ENCODE measurements around the gene ANXA9.
A peak's percentile ranks its signal among the peaks of the same experiment; 100 is the strongest.

ANXA9 gene

DNA sequence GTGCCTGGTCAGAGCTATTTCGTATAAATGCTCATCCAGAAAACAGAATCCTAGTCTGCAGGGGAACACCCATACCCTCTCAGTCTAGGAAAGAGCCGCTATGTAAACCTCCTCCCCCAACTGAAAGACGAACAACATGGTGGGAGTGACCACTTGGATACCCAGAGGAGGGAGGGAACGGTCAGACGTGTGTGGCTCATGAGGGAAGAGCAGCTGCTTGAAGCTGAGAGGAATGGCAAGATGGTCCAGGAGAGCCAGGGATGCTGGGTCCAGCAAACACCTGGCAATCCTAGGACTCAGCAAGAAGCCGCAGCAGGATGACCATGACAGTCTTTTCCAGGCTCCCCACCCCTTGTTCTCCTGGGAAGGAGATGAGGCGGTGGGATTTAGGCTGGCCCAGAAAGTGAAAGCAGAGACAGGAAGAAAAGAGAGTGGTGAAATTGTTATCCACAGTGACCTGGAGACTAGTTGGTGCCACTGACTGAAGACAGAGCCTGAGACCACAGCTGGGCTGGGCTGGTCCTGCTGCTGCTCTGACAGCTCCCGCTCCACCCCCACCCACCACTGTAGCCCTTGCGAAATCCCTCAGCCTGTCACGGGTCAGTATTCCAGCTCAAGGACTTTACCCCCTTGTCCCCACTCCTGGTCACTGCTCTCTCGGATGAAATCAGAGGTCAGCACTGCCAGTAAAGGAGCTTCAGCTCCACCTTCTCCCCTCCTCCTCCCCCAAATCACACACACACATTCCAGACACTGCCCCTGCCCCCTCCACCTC lies 11.1 kb upstream of the ANXA9 start:
- H3K4me1 ChIP-seq (ENCODE audit: insufficient read depth, low read length), result peaks cover 30% of the 10 kb centered on the region
- H3K36me3 ChIP-seq (ENCODE audit: insufficient read depth, low read length), result peaks cover 26% of the 10 kb centered on the region
- H3K9me3 ChIP-seq (ENCODE audit: control insufficient read depth, insufficient read depth, low read length), result no peaks in the 10 kb centered on the region
- no peak overlapping the region for H3K9ac ChIP-seq (ENCODE audit: low read depth, low read length)

DNA sequence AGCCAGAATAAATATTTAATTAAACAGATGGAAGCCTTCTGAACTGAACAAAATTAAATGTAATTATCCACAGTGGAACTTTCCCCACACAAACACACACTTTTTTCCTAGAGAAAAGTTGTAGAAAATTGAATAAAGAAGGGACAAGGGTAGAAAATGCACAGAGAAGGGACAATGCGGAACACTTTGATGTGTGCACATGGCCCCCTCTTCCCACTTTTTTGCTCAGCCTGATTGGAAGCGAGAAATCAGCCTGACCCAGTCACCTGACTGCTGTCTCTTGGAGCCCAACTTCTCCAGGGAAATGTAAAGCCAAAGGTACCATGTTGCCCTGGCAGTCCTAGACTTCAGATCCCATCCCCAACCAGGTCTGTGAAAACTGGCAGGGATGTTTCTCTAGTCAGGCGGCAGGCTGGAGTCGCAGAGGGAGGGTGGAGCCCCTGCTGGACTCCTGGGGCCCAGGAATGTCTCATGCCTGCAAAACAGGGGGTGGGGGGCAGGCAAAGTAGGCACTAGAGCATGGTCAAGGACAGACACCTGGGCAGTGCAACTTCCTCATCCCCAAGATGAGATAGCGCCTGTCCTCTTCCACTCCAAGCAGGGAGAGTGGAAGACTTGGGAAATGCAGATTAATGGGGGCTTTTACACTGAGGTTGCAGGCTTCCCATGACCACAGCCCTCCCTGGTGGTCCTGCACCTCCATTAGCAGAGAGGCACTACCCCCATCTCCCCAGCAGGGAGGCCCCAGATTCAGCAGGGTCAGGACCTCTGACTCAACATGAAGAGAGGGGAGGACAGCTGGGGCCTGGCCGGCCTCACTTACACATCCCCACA lies 10.3 kb upstream of the ANXA9 start:
- Histone ChIP-seq H3K36me3 (ENCODE audit: insufficient read depth, low read length) (peaks cover 18% of the 10 kb centered on the region), H3K4me1 (ENCODE audit: insufficient read depth, low read length) (peaks cover 36% of the 10 kb centered on the region), H3K9me3 (ENCODE audit: control insufficient read depth, insufficient read depth, low read length) (no peaks in the 10 kb centered on the region), H3K9ac (ENCODE audit: low read depth, low read length) (no peak overlapping the region)

DNA sequence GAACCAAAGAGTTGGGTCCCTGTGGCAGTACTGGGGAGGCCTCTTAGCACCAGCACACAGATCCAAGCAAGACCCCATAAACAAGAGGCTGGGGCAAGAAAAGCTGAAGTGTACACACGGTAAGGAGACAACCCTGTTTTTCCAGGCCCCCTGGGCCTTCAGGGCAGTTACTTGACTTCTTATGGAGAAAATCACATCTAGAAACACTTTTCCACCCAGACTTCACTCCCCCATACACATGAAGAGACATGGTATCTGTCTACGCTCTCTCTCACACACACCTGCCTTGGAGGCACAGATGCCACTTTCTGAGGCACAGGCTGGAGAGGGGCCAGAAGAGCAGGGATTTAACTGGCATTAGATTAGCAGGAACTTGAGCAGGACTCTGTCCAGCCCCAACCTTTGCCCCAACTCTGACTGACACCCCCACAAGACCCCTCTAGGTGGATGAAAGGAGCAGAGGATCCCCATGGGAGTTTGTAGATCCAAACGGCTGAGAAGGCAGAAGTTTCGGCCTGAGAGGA lies 9.6 kb upstream of the ANXA9 start:
- peaks cover 41% of the 10 kb centered on the region for H3K4me1 ChIP-seq (ENCODE audit: insufficient read depth, low read length)
- no peaks in the 10 kb centered on the region for H3K9me3 ChIP-seq (ENCODE audit: control insufficient read depth, insufficient read depth, low read length)
- H3K9ac ChIP-seq (ENCODE audit: low read depth, low read length), result peak overlapping the region; percentile 78; the same call in 1 of the 2 replicates
- H3K36me3 ChIP-seq (ENCODE audit: insufficient read depth, low read length), result peaks cover 13% of the 10 kb centered on the region

DNA sequence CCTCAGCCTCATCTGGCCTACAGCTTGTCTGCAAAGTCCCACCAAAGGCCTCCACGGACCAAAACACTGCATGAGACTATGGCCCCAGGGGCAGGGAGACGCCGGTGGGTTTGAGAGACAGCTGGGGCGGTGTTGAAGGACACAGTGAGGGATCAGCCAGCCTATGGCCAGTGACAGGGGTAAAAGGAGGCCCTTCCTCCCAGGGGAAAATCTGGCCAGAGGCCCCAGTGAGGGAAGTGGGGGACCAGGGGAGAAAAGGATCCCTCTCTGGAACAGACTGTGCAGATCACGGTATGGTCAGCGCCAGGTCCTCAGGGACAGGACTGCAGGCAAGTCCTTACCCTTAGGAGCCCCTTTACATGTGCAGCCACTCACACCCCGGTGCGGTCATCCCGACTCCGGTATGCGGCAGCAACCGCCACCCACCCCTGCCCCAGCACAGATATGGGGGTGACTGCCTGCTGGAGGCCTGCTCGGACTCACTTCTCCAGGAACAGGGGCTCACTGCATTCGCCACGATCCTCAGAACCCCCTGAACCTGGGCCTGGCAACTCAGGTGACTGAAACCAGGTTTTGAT lies 8.7 kb upstream of the ANXA9 start:
- Histone ChIP-seq H3K4me1 (ENCODE audit: insufficient read depth, low read length) (peaks cover 44% of the 10 kb centered on the region), H3K36me3 (ENCODE audit: insufficient read depth, low read length) (peaks cover 6% of the 10 kb centered on the region), H3K9me3 (ENCODE audit: control insufficient read depth, insufficient read depth, low read length) (no peaks in the 10 kb centered on the region), H3K9ac (ENCODE audit: low read depth, low read length) (peak overlapping the region; percentile 78)

DNA sequence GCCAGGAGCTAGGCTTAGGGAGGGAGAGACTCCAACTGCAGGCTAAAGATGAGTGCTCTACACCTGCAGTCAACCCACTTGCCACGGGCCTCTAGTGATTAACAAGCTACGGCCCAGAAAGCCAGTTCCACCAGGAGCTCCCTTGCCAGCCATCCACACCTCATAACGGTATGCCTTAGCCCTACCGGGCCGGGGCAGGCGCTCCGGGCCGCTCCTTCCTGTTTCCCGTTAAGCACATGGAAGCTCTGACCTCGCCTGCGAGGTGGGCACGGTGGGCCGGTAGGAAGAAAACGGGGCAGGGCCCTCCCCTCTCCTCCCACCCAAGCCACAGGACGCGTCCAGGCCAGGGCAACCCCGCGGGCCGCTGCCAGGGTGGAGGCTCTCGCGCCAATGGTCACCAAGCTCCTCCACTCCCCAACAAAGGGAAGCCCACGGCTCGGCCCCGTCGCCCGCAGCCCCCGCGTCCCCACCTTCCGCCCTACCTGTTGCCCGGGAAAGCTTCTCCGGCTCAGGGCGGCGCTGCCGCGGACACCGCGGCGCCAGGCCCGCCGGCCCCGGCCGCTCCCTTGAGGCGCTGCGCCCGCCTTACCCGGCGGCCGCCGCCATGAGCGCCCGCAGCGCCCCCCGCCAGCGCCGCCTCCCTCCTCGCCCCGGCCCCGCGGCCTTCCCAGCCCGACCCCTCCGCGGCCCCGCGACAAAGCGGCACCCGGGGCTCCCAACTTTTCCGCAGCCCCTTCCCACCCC lies 8.1 kb upstream of the ANXA9 start:
- peaks cover 47% of the 10 kb centered on the region for H3K4me1 ChIP-seq (ENCODE audit: insufficient read depth, low read length)
- no peaks in the 10 kb centered on the region for H3K9me3 ChIP-seq (ENCODE audit: control insufficient read depth, insufficient read depth, low read length)
- no peaks in the 10 kb centered on the region for H3K36me3 ChIP-seq (ENCODE audit: insufficient read depth, low read length)
- peak overlapping the region; percentile 78 for H3K9ac ChIP-seq (ENCODE audit: low read depth, low read length)

DNA sequence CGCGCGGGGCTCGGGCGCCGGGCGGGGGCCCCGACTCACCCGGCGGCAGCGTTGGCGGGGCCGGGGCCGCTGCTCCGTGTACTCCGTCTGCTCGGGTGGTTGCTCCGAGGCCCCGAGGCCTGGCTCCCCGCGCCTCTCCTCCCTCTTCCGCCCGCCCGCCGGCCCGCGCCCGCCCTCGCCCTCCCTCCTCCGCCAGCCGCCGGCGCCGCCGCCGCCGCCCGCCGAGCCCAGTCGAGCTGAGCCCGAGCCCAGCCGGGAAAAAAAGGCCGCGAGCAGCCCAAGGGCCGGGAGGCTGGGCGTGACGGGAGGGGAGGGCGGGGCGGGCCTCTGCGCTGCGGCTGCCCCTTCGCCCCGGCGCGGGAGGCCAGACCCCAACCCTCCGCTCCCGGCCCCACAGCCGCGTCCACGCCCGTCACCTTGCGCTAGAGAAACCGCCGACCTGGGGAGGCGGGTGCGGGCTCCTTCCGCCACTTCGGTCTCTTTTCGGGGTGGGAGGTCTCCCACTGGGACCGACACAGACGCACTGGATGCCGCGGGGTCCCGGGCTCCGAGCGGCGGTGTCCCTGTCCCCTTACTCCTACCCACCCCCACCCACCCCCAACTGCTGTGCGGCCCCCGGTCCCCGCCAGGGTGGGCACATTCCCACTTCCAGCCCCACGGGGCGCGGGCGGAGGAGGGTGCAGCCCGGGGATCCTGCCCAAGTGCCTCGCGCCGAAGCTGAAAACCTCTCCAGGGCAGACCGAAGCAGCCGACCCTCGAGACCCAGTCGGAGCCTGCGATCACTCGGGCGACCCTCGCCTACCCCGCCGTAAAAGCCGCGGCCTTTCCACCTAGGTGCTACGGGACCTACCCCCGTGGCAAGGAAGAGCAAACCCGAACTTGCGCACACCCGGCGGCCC lies 7.3 kb upstream of the ANXA9 start, which contains the start of gene CERS2:
TSS of gene CERS2 (minus strand) at position 256 of the 899 bp plus-strand sequence. CDS start 5,745 bp downstream, outside the sequence.
- Histone ChIP-seq H3K36me3 (ENCODE audit: insufficient read depth, low read length) (no peaks in the 10 kb centered on the region), H3K4me1 (ENCODE audit: insufficient read depth, low read length) (peaks cover 50% of the 10 kb centered on the region), H3K9me3 (ENCODE audit: control insufficient read depth, insufficient read depth, low read length) (no peaks in the 10 kb centered on the region), H3K9ac (ENCODE audit: low read depth, low read length) (peak within 1 kb of the TSS; percentile 78)

DNA sequence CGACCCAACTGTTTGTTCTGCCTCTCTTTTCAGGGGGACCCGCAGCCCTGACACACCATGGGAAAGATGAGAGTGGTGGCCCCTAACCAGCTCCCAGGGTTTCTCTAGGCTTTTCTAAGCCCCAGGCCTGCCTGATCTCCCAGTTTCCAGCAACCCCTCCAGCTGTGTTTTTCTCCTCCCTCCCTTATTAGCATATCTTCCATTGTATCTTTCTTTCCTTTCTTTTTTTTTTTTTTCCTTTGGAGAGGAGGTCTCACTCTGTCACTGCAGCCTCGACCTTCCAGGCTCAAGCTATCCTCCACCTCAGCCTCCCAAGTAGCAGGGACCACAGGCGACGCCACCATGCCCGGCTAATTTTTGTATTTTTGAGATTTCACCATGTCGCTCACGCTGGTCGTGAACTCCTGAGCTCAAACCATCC lies 5.7 kb upstream of the ANXA9 start:
- Histone ChIP-seq H3K9me3 (ENCODE audit: control insufficient read depth, insufficient read depth, low read length) (no peaks in the 10 kb centered on the region), H3K4me1 (ENCODE audit: insufficient read depth, low read length) (peaks cover 44% of the 10 kb centered on the region), H3K9ac (ENCODE audit: low read depth, low read length) (no peak overlapping the region; the same call in 1 of the 2 replicates), H3K36me3 (ENCODE audit: insufficient read depth, low read length) (no peaks in the 10 kb centered on the region)

DNA sequence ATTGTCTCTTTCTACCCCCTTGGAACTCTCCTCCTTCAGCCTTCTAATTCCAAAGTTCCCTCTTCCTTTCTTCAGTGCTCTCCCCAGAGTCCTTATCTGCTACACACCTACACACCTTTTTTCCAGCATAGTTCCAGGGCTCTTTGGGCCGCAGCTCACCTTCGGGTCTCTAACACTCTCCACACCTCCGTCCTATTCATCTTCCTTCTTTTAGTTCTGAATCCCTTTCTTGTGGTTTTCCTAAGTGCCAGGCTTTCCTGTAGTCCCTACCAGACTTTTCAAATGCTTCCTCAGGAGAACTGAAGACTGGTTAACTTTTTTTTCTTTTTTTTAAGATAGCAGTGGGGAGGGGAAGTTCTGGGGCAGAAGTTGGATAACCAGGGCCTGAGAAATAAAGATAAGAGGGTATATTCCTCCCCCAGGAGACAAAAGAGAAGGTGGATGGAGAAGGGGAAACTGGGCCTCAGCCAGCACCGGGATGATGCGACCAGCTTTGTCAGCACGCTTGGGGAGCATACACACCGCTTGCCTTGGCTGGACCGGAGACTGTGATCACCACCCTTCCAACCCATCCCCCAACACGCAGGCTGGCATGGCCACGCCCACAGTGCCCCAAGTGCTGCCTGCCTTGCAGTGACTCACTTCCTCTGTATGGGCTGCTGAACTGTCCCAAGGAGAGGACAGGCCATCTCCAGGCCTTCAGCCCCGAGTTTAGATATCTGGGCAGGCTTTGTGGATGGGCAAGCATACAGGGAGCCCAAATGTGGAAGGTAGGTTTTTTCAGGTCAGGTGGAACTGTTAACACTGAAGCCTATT lies 5.0 kb upstream of the ANXA9 start:
- Histone ChIP-seq H3K9me3 (ENCODE audit: control insufficient read depth, insufficient read depth, low read length) (no peaks in the 10 kb centered on the region), H3K36me3 (ENCODE audit: insufficient read depth, low read length) (no peaks in the 10 kb centered on the region), H3K4me1 (ENCODE audit: insufficient read depth, low read length) (peaks cover 44% of the 10 kb centered on the region), H3K9ac (ENCODE audit: low read depth, low read length) (peak overlapping the region; percentile 11; the same call in 1 of the 2 replicates)

DNA sequence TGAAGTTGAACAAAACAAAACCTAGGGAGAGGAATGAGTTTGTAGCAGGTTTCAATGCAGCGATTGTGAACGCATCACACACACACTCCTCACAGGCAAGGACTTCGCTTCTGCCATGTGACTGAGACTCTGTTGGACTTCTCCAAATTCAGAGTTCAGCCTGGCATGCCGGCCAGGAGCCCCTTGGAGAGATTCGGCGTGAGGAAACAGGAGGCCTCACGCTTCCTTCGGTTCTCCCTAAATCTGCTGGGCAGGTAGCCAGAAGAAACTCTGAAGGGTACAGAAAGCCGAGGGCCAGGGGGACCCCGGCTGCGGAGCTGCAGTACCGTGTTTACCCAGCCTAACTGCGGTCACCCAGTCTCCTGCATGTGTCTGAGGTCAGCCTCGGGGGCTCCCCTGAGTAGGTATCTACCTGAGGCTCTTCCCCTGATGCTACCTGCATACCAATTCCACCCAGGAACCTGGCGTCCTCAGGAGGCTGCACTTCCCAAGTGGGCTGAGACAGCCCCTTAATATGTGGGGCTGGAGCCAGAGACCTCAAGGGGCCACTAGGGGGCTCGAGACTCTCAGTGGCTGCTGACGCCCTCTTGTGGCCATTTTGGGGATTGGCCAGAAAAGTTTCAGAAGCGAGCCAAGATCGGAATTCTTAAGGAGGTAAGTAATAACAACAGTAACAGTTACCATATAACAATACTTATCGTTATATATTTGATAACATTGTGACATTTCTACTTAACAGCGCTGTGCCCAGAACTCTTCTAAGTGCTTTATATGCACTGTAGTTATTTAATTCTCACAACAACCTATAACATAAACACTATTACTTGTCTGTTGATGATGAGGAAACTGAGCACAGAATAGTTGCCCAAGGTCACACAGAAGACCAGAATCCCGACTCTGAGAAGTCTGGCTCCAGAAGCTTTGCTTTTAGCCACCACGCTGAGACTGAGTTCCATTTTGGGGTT lies 2.7 kb upstream of the ANXA9 start:
- Histone ChIP-seq H3K9me3 (ENCODE audit: control insufficient read depth, insufficient read depth, low read length) (no peaks in the 10 kb centered on the region), H3K9ac (ENCODE audit: low read depth, low read length) (peak overlapping the region; percentile 9; the same call in 1 of the 2 replicates), H3K36me3 (ENCODE audit: insufficient read depth, low read length) (no peaks in the 10 kb centered on the region), H3K4me1 (ENCODE audit: insufficient read depth, low read length) (peaks cover 36% of the 10 kb centered on the region)

DNA sequence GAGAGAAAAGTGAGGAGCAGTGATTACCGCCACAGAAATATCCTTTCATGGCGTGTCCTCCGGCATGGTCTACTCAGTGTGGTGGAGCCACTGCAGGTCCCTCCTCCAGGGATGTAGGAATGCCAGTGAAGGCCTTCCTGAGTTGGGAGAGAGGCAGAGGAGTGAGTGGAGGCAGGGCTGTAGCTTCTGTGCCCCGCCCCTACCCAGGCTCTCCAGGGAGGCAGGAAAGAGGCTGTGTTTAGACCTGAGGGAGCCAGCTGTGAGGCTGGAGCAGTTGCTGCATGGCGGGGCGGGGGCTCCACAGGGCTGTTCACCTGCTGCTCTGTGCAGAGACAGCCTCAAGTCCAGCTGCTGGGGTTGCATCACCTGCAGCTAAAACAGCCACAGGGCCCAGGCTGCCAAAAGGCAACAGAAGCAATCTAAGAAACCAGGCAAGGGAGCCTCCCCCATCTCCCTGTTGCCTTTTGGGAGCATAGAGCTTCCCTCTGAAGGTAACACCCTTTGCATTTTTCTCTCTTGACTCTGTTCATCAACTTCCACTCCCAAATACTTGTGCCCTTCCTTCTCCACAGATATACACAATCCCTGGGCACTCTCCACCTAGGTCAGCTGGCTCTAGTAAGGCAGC lies 801 bp upstream of the ANXA9 start:
- no peaks in the 10 kb centered on the region for H3K9me3 ChIP-seq (ENCODE audit: control insufficient read depth, insufficient read depth, low read length)
- no peak overlapping the region for H3K9ac ChIP-seq (ENCODE audit: low read depth, low read length)
- H3K36me3 ChIP-seq (ENCODE audit: insufficient read depth, low read length), result no peaks in the 10 kb centered on the region
- H3K4me1 ChIP-seq (ENCODE audit: insufficient read depth, low read length), result peaks cover 30% of the 10 kb centered on the region

DNA sequence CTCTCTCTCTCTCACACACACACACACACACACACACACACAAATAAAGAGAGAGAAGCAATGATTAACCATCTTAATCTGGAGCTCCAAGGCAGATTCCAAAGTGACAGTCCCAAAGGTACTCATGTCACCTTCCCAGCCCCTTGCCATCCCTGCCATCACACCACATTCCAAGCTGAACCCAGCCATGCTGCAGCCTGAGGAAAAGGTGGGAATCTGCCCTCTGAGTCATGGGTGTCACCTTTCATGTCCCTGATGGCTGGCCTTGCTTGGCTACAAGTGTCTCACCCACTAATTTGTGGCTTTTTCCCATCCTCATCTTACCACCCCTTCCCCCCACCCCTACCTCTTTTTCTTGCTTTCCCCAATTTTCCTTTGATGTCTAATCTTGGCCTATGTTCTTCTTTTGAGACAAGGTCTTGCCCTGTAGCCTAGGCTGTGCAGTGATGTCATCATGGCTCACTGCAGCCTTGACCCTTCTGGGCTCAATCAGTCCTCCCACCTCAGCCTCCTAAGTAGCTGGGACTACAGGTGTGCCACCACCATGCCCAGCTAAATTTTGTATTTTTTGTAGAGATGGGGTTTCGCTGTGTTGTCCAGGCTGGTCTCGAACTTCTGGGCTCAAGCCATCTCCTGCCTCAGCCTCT lies 3.2 kb downstream of the ANXA9 start:
- Histone ChIP-seq H3K9ac (ENCODE audit: low read depth, low read length) (no peak overlapping the region), H3K36me3 (ENCODE audit: insufficient read depth, low read length) (no peaks in the 10 kb centered on the region), H3K9me3 (ENCODE audit: control insufficient read depth, insufficient read depth, low read length) (no peaks in the 10 kb centered on the region), H3K4me1 (ENCODE audit: insufficient read depth, low read length) (peaks cover 13% of the 10 kb centered on the region)
